HepG2 (cell line): ENCODE results near the gene ROM1. TPM values are rescaled to one million over a fixed set of nuclear protein-coding genes. Genes with fewer than 3 reads are reported as not detected.

ENCODE experiments used
- AGO2 ChIP-seq: fragments of 200-400 bp; formaldehyde crosslinking; optimal IDR thresholded peaks from 2 replicates; pipeline ENCODE3; 2017; ENCODE audit warnings: mild to moderate bottlenecking, low read depth, low read length, moderate library complexity
- HHEX ChIP-seq: IDR thresholded peaks from 2 replicates; pipeline ENCODE4 v1.6.1; 2016; ENCODE audit warnings: control low read depth
- PRDM15 ChIP-seq: sonication (generic); formaldehyde crosslinking; IDR thresholded peaks from 2 replicates; pipeline ENCODE4 v1.4.0; 2020; ENCODE audit warnings: missing genetic modification reagents
- PRMT3 ChIP-seq: sonication (generic); formaldehyde crosslinking; IDR thresholded peaks from 2 replicates; pipeline ENCODE4 v1.8.1; 2022; ENCODE audit warnings: low read depth, mild to moderate bottlenecking, moderate library complexity, missing genetic modification reagents, borderline replicate concordance
- TCF7L2 ChIP-seq: IDR thresholded peaks from 2 replicates; pipeline ENCODE4 v1.6.1; 2011; ENCODE audit warnings: mild to moderate bottlenecking, low read depth, low read length, moderate library complexity
- ZBTB40 ChIP-seq, 2 experiments: fragments of 450-650 bp in 1 of 2; sonication (generic) in 1 of 2; formaldehyde crosslinking in 1 of 2; IDR thresholded peaks; 2 replicates each; pipeline versions ENCODE4 v1.6.1 to v1.8.0; 2016 to 2022; ENCODE audit warnings: antibody characterized with exemption in 1 of 2, mild to moderate bottlenecking in 1 of 2, missing genetic modification reagents in 1 of 2
- ZKSCAN8 ChIP-seq: IDR thresholded peaks from 2 replicates; pipeline ENCODE4 v1.6.1; 2016; ENCODE audit warnings: borderline replicate concordance, missing genetic modification reagents, missing compliant biosample characterization
- ZNF138 ChIP-seq: sonication (generic); formaldehyde crosslinking; IDR thresholded peaks from 2 replicates; pipeline ENCODE4 v1.5.0; 2020; ENCODE audit warnings: mild to moderate bottlenecking, low read depth, missing genetic modification reagents
- ZNF282 ChIP-seq: fragments of 450-650 bp; IDR thresholded peaks from 2 replicates; pipeline ENCODE4 v1.6.1; 2018; ENCODE audit not compliant: partially characterized antibody
- ZNF382 ChIP-seq: sonication (generic); formaldehyde crosslinking; IDR thresholded peaks from 2 replicates; pipeline ENCODE4 v1.5.0; 2020; ENCODE audit warnings: missing genetic modification reagents, mild to moderate bottlenecking, borderline replicate concordance
- ZNF510 ChIP-seq: sonication (generic); formaldehyde crosslinking; IDR thresholded peaks from 2 replicates; pipeline ENCODE4 v1.4.0; 2020; ENCODE audit warnings: low read depth, mild to moderate bottlenecking, missing genetic modification reagents
- ZNF557 ChIP-seq: sonication (generic); formaldehyde crosslinking; IDR thresholded peaks from 2 replicates; pipeline ENCODE4 v1.4.0; 2020; ENCODE audit warnings: missing genetic modification reagents
- polyA plus RNA-seq, 8 experiments: library from polyadenylated mRNA; depleted of rRNA in 3 of 8; stranded (reverse) in 7 of 8; unstranded in 1 of 8; fragments of >200 nt; fragmentation: Illumina TruSeq in 4 of 8; extraction: Trizol in 4 of 8; gene quantifications; 2 replicates each; pipeline versions ENCODE4 v1.2.1 to v1.2.3, GENCODE V29; 2011 to 2016; ENCODE audit warnings: low read depth in 4 of 8, missing spikeins in 1 of 8, mixed read lengths in 1 of 8; ENCODE audit not compliant: insufficient read depth in 1 of 8
- total RNA-seq, 5 experiments: library from RNA; depleted of rRNA; stranded (reverse); fragments of >200 nt; fragmentation: Illumina TruSeq; extraction: Trizol; gene quantifications; 2 replicates each; pipeline ENCODE4 v1.2.3, GENCODE V29; 2016; ENCODE audit warnings: low read depth in 1 of 5
- TF ChIP-seq, protein P1 (sequence below): sonication (generic); formaldehyde crosslinking; IDR thresholded peaks from 2 replicates; pipeline ENCODE4 v1.5.0; 2020; ENCODE audit warnings: missing genetic modification reagents
- TF ChIP-seq, protein P2 (sequence below): sonication (generic); formaldehyde crosslinking; IDR thresholded peaks from 2 replicates; pipeline ENCODE4 v1.8.0; 2023; ENCODE audit warnings: mild to moderate bottlenecking, missing genetic modification reagents

ROM1 gene
- total and polyA plus RNA-seq, 2 of the 13 experiments (the other 11 are each of a cell fraction or from before 2014, with no cell fraction given) = 1.2 to 2.4 TPM

DNA sequence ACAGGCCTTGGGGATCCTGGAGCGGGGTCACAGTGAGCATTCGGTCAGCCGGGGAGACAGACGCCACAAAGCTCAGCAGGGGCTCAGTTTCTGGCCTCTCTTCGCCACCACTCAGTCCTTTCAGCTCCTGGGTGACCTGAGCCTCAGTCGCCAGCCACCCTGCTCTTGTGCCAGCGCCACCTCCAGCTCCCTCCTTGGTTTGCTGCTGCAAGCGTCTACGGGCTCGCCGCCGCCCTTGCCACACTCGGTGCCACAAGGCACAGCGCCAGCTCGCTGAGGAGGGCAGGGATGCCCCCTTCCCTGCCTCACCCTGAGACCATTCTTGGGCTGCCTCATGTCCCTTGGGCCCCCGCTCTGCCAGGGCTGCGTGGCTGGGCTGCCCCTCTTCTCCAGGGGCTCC is 37.9 kb upstream of the ROM1 start (continued):
- TF ChIP-seq ZBTB40 (IDR thresholded peaks at IDR 0.05) = no peak
- no peak for TF ChIP-seq ZBTB40 (CRISPR knock-in tag; IDR thresholded peaks at IDR 0.05)
- no peak for TF ChIP-seq ZNF557
- TF ChIP-seq HHEX (CRISPR knock-in tag) = no peak
- no peak for TF ChIP-seq ZNF510 (CRISPR knock-in tag)
- no peak for TF ChIP-seq ZNF282
- no peak for TF ChIP-seq PRDM15 (CRISPR knock-in tag)
- TF ChIP-seq AGO2 = peak; percentile 56
- no peak for TF ChIP-seq ZKSCAN8 (CRISPR knock-in tag)
- TF ChIP-seq TCF7L2 = no peak
- TF ChIP-seq, protein P1, sequence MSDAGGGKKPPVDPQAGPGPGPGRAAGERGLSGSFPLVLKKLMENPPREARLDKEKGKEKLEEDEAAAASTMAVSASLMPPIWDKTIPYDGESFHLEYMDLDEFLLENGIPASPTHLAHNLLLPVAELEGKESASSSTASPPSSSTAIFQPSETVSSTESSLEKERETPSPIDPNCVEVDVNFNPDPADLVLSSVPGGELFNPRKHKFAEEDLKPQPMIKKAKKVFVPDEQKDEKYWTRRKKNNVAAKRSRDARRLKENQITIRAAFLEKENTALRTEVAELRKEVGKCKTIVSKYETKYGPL (CRISPR knock-in tag) = no peak
- no peak for TF ChIP-seq PRMT3 (CRISPR knock-in tag)
- TF ChIP-seq, protein P2, sequence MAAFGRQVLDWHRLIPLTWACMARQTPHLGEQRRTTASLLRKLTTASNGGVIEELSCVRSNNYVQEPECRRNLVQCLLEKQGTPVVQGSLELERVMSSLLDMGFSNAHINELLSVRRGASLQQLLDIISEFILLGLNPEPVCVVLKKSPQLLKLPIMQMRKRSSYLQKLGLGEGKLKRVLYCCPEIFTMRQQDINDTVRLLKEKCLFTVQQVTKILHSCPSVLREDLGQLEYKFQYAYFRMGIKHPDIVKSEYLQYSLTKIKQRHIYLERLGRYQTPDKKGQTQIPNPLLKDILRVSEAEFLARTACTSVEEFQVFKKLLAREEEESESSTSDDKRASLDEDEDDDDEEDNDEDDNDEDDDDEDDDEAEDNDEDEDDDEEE (CRISPR knock-in tag) = no peak
- 0 out of 2 replicates have a peak, but pooled peaks have one; percentile 24 for TF ChIP-seq ZNF138 (CRISPR knock-in tag)
- no peak for TF ChIP-seq ZNF382 (CRISPR knock-in tag)
